HepG2 (cell line): ENCODE data around the gene PHKA2. TPM values are rescaled to one million over a fixed set of nuclear protein-coding genes. Genes with fewer than 3 reads are reported as not detected.

Source experiments
- ARNT ChIP-seq: fragments of 450-650 bp; IDR thresholded peaks from 2 replicates; pipeline ENCODE4 v1.6.1; 2017
- CAMTA2 ChIP-seq: sonication (generic); formaldehyde crosslinking; IDR thresholded peaks from 2 replicates; pipeline ENCODE4 v1.4.0; 2020; ENCODE audit warnings: mild to moderate bottlenecking, missing genetic modification reagents, borderline replicate concordance
- JUN ChIP-seq: sonication (generic); formaldehyde crosslinking; IDR thresholded peaks from 2 replicates; pipeline ENCODE4 v1.4.0; 2020; ENCODE audit warnings: mild to moderate bottlenecking, missing genetic modification reagents
- NFRKB ChIP-seq: fragments of 450-650 bp; IDR thresholded peaks from 2 replicates; pipeline ENCODE4 v1.6.1; 2017
- PLRG1 ChIP-seq: fragments of 450-650 bp; conservative IDR thresholded peaks from 2 replicates; pipeline ENCODE4 v1.6.1; 2016
- SKI ChIP-seq: fragments of 450-650 bp; IDR thresholded peaks from one replicate; pipeline ENCODE4 v1.6.1; 2018; ENCODE audit warnings: mild to moderate bottlenecking; ENCODE audit not compliant: partially characterized antibody
- SRSF4 ChIP-seq: fragments of 200-400 bp; formaldehyde crosslinking; IDR thresholded peaks from one replicate; pipeline ENCODE4 v1.6.1; 2018; ENCODE audit warnings: mild to moderate bottlenecking, low read depth, low read length, moderate library complexity; ENCODE audit not compliant: poor library complexity, severe bottlenecking
- U2AF2 ChIP-seq: fragments of 200-400 bp; formaldehyde crosslinking; IDR thresholded peaks from 2 replicates; pipeline ENCODE4 v1.6.1; 2017; ENCODE audit warnings: low read depth, mild to moderate bottlenecking, low read length
- ZNF737 ChIP-seq: sonication (generic); formaldehyde crosslinking; IDR thresholded peaks from 2 replicates; pipeline ENCODE4 v1.5.0; 2020; ENCODE audit warnings: missing genetic modification reagents, mild to moderate bottlenecking, borderline replicate concordance
- ZNF792 ChIP-seq: IDR thresholded peaks from 2 replicates; pipeline ENCODE4 v1.6.1; 2016
- polyA plus RNA-seq, 8 experiments: library from polyadenylated mRNA; depleted of rRNA in 3 of 8; stranded (reverse) in 7 of 8; unstranded in 1 of 8; fragments of >200 nt; fragmentation: Illumina TruSeq in 4 of 8; extraction: Trizol in 4 of 8; gene quantifications; 2 replicates each; pipeline versions ENCODE4 v1.2.1 to v1.2.3, GENCODE V29; 2011 to 2016; ENCODE audit warnings: low read depth in 4 of 8, missing spikeins in 1 of 8, mixed read lengths in 1 of 8; ENCODE audit not compliant: insufficient read depth in 1 of 8
- total RNA-seq, 5 experiments: library from RNA; depleted of rRNA; stranded (reverse); fragments of >200 nt; fragmentation: Illumina TruSeq; extraction: Trizol; gene quantifications; 2 replicates each; pipeline ENCODE4 v1.2.3, GENCODE V29; 2016; ENCODE audit warnings: low read depth in 1 of 5
- TF ChIP-seq, protein P1 (sequence below): sonication (generic); formaldehyde crosslinking; IDR thresholded peaks from 2 replicates; pipeline ENCODE4 v1.8.1; 2023; ENCODE audit warnings: mild to moderate bottlenecking, missing genetic modification reagents, borderline replicate concordance
- TF ChIP-seq, protein P2 (sequence below): sonication (generic); formaldehyde crosslinking; IDR thresholded peaks from 2 replicates; pipeline ENCODE4 v1.9.0; 2021; ENCODE audit warnings: missing genetic modification reagents, mild to moderate bottlenecking, borderline replicate concordance
- TF ChIP-seq, protein P3 (sequence below): sonication (generic); formaldehyde crosslinking; IDR thresholded peaks from 2 replicates; pipeline ENCODE4 v1.8.0; 2022; ENCODE audit warnings: missing genetic modification reagents, mild to moderate bottlenecking, moderate library complexity, borderline replicate concordance
- TF ChIP-seq, protein P4 (sequence below): sonication (generic); formaldehyde crosslinking; IDR thresholded peaks from 2 replicates; pipeline ENCODE4 v1.4.0; 2020; ENCODE audit warnings: mild to moderate bottlenecking, missing genetic modification reagents
- TF ChIP-seq, protein P5 (sequence below): sonication (generic); formaldehyde crosslinking; IDR thresholded peaks from 2 replicates; pipeline ENCODE4 v1.4.0; 2020; ENCODE audit warnings: missing genetic modification reagents

PHKA2 gene
- total and polyA plus RNA-seq, 2 of the 13 experiments (the other 11 are each of a cell fraction or from before 2014, with no cell fraction given), result 20.5 to 273 TPM

DNA sequence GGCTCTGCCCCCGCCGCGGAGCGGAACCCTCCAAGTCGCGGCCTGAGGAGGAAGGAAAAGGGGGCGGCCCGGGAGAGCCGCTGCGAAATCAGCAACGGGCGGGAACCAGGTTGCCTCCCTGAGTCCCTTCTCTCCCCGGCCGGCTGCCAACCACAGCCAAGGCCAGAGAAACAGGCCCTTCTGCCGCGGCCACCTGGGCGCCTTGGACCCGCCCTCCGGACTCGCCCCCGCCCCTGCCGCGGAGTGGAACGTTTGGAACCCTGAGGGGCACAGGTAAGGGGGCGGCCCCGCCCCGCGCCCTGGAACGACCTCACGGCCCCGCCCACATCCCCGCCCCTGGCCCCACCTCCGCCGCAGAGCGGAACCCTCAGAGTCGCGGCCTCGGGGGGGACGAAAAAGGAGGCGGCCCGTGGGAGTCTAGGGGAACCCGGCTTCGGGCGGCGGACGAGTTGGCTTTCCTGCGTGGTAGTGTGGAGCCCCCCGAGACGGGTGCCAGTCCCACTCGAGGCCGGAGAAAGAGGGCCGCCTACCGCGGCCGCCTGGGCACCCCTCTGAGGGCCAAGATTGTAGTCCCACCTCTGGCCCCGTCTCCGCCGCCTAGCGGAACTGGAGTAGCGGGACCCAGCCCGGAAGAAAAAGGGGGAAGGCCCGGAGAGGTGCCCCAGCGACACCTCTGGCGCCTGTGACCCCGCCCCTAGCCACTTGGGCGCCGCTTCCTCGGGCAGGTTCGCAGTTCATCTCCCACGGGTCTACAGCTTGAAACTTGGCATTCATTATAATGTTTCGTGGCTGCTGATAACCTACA is 669 bp upstream of the PHKA2 start (continued):
- no peak for TF ChIP-seq SKI
- TF ChIP-seq ZNF737 (CRISPR knock-in tag), result no peak
- no peak for TF ChIP-seq U2AF2
- no peak for TF ChIP-seq SRSF4
- TF ChIP-seq PLRG1, result no peak
- TF ChIP-seq ARNT, result no peak
- no peak for TF ChIP-seq JUN (CRISPR knock-in tag)
- TF ChIP-seq, protein P1, sequence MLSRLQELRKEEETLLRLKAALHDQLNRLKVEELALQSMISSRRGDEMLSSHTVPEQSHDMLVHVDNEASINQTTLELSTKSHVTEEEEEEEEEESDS (CRISPR knock-in tag), result no peak
- TF ChIP-seq, protein P2, sequence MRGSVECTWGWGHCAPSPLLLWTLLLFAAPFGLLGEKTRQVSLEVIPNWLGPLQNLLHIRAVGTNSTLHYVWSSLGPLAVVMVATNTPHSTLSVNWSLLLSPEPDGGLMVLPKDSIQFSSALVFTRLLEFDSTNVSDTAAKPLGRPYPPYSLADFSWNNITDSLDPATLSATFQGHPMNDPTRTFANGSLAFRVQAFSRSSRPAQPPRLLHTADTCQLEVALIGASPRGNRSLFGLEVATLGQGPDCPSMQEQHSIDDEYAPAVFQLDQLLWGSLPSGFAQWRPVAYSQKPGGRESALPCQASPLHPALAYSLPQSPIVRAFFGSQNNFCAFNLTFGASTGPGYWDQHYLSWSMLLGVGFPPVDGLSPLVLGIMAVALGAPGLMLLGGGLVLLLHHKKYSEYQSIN (CRISPR knock-in tag), result no peak
- TF ChIP-seq, protein P3, sequence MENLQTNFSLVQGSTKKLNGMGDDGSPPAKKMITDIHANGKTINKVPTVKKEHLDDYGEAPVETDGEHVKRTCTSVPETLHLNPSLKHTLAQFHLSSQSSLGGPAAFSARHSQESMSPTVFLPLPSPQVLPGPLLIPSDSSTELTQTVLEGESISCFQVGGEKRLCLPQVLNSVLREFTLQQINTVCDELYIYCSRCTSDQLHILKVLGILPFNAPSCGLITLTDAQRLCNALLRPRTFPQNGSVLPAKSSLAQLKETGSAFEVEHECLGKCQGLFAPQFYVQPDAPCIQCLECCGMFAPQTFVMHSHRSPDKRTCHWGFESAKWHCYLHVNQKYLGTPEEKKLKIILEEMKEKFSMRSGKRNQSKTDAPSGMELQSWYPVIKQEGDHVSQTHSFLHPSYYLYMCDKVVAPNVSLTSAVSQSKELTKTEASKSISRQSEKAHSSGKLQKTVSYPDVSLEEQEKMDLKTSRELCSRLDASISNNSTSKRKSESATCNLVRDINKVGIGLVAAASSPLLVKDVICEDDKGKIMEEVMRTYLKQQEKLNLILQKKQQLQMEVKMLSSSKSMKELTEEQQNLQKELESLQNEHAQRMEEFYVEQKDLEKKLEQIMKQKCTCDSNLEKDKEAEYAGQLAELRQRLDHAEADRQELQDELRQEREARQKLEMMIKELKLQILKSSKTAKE (CRISPR knock-in tag), result no peak
- TF ChIP-seq ZNF792 (CRISPR knock-in tag), result no peak; the same call in none of the 2 replicates
- TF ChIP-seq, protein P4, sequence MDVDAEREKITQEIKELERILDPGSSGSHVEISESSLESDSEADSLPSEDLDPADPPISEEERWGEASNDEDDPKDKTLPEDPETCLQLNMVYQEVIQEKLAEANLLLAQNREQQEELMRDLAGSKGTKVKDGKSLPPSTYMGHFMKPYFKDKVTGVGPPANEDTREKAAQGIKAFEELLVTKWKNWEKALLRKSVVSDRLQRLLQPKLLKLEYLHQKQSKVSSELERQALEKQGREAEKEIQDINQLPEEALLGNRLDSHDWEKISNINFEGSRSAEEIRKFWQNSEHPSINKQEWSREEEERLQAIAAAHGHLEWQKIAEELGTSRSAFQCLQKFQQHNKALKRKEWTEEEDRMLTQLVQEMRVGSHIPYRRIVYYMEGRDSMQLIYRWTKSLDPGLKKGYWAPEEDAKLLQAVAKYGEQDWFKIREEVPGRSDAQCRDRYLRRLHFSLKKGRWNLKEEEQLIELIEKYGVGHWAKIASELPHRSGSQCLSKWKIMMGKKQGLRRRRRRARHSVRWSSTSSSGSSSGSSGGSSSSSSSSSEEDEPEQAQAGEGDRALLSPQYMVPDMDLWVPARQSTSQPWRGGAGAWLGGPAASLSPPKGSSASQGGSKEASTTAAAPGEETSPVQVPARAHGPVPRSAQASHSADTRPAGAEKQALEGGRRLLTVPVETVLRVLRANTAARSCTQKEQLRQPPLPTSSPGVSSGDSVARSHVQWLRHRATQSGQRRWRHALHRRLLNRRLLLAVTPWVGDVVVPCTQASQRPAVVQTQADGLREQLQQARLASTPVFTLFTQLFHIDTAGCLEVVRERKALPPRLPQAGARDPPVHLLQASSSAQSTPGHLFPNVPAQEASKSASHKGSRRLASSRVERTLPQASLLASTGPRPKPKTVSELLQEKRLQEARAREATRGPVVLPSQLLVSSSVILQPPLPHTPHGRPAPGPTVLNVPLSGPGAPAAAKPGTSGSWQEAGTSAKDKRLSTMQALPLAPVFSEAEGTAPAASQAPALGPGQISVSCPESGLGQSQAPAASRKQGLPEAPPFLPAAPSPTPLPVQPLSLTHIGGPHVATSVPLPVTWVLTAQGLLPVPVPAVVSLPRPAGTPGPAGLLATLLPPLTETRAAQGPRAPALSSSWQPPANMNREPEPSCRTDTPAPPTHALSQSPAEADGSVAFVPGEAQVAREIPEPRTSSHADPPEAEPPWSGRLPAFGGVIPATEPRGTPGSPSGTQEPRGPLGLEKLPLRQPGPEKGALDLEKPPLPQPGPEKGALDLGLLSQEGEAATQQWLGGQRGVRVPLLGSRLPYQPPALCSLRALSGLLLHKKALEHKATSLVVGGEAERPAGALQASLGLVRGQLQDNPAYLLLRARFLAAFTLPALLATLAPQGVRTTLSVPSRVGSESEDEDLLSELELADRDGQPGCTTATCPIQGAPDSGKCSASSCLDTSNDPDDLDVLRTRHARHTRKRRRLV (CRISPR knock-in tag), result 0 out of 2 replicates have a peak, but pooled peaks have one; percentile 44
- TF ChIP-seq NFRKB, result no peak
- no peak for TF ChIP-seq CAMTA2
- TF ChIP-seq, protein P5, sequence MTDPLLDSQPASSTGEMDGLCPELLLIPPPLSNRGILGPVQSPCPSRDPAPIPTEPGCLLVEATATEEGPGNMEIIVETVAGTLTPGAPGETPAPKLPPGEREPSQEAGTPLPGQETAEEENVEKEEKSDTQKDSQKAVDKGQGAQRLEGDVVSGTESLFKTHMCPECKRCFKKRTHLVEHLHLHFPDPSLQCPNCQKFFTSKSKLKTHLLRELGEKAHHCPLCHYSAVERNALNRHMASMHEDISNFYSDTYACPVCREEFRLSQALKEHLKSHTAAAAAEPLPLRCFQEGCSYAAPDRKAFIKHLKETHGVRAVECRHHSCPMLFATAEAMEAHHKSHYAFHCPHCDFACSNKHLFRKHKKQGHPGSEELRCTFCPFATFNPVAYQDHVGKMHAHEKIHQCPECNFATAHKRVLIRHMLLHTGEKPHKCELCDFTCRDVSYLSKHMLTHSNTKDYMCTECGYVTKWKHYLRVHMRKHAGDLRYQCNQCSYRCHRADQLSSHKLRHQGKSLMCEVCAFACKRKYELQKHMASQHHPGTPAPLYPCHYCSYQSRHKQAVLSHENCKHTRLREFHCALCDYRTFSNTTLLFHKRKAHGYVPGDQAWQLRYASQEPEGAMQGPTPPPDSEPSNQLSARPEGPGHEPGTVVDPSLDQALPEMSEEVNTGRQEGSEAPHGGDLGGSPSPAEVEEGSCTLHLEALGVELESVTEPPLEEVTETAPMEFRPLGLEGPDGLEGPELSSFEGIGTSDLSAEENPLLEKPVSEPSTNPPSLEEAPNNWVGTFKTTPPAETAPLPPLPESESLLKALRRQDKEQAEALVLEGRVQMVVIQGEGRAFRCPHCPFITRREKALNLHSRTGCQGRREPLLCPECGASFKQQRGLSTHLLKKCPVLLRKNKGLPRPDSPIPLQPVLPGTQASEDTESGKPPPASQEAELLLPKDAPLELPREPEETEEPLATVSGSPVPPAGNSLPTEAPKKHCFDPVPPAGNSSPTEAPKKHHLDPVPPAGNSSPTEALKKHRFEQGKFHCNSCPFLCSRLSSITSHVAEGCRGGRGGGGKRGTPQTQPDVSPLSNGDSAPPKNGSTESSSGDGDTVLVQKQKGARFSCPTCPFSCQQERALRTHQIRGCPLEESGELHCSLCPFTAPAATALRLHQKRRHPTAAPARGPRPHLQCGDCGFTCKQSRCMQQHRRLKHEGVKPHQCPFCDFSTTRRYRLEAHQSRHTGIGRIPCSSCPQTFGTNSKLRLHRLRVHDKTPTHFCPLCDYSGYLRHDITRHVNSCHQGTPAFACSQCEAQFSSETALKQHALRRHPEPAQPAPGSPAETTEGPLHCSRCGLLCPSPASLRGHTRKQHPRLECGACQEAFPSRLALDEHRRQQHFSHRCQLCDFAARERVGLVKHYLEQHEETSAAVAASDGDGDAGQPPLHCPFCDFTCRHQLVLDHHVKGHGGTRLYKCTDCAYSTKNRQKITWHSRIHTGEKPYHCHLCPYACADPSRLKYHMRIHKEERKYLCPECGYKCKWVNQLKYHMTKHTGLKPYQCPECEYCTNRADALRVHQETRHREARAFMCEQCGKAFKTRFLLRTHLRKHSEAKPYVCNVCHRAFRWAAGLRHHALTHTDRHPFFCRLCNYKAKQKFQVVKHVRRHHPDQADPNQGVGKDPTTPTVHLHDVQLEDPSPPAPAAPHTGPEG (CRISPR knock-in tag), result no peak
